HG03469 (cell line): ENCODE data around the gene LENEP.

Source experiments
- ATAC-seq: cut with Tn5 transposase; IDR thresholded peaks from one replicate; pipeline ENCODE4 v1.9.1; 2021; ENCODE audit warnings: mild to moderate bottlenecking, moderate library complexity, moderate number of reproducible peaks; ENCODE audit not compliant: unreplicated experiment

The LENEP gene

GRCh38 chr1:154993572-154994268 lies at the start of gene LENEP:
TSS of gene LENEP (plus strand) at chr1:154993586. CDS start at chr1:154993608, 22 bp downstream.
- no peak for ATAC-seq

GRCh38 chr1:154943649-154944400 lies 49.6 kb upstream of the LENEP start:
- ATAC-seq: no peak

GRCh38 chr1:154944401-154945159 lies 48.8 kb upstream of the LENEP start:
- no peak for ATAC-seq

- no peak for ATAC-seq
Measured at GRCh38 chr1:154945160-154945961, 48.0 kb upstream of the LENEP start.

GRCh38 chr1:154945962-154946850 lies 47.2 kb upstream of the LENEP start:
- no peak for ATAC-seq

- no peak for ATAC-seq
Measured at GRCh38 chr1:154948079-154948478, 45.3 kb upstream of the LENEP start.

- no peak for ATAC-seq
Measured at GRCh38 chr1:154951901-154952657, 41.3 kb upstream of the LENEP start.

- ATAC-seq: no peak
Measured at GRCh38 chr1:154952664-154953063, 40.7 kb upstream of the LENEP start.

GRCh38 chr1:154953611-154954038 lies 39.8 kb upstream of the LENEP start:
- no peak for ATAC-seq

GRCh38 chr1:154954541-154954940 lies 38.8 kb upstream of the LENEP start:
- no peak for ATAC-seq

GRCh38 chr1:154955039-154955717 lies 38.2 kb upstream of the LENEP start:
- peak; percentile 30 for ATAC-seq

GRCh38 chr1:154955718-154956543 lies 37.5 kb upstream of the LENEP start, which contains the start of gene PBXIP1:
TSS of gene PBXIP1 (minus strand) at chr1:154956099. CDS start at chr1:154953721, 2,378 bp downstream.
- ATAC-seq: peak; percentile 35

GRCh38 chr1:154956544-154956941 lies 36.8 kb upstream of the LENEP start:
- ATAC-seq: no peak

GRCh38 chr1:154957091-154957657 lies 36.2 kb upstream of the LENEP start:
- ATAC-seq: no peak

- ATAC-seq: no peak
Measured at GRCh38 chr1:154958036-154958435, 35.4 kb upstream of the LENEP start.

GRCh38 chr1:154958681-154959425 lies 34.5 kb upstream of the LENEP start:
- no peak for ATAC-seq
